Parathyroid adenoma (tissue), 2 donors: ENCODE results near the gene GJB1.

Experiments used
- H2AFZ ChIP-seq: fragments of 300-600 bp; sonication (generic); one replicate; pipeline ENCODE4 v1.7.0; 2017; ENCODE audit warnings: antibody characterized with exemption, mild to moderate bottlenecking
- H3K27ac ChIP-seq: fragments of 300-600 bp; sonication (generic); one replicate; pipeline ENCODE4 v1.7.0; 2017
- H3K27me3 ChIP-seq: fragments of 300-600 bp; sonication (generic); one replicate; pipeline ENCODE4 v1.7.0; 2017; ENCODE audit warnings: low read length; ENCODE audit not compliant: control insufficient read depth, insufficient read depth
- H3K36me3 ChIP-seq: fragments of 300-600 bp; sonication (generic); one replicate; pipeline ENCODE4 v1.7.0; 2017; ENCODE audit warnings: low read length; ENCODE audit not compliant: control insufficient read depth, insufficient read depth
- H3K4me1 ChIP-seq: fragments of 300-600 bp; sonication (generic); one replicate; pipeline ENCODE4 v1.7.0; 2017; ENCODE audit warnings: control low read depth
- H3K4me2 ChIP-seq: fragments of 300-600 bp; sonication (generic); one replicate; pipeline ENCODE4 v1.7.0; 2017; ENCODE audit warnings: low read length
- H3K4me3 ChIP-seq: fragments of 300-600 bp; sonication (generic); one replicate; pipeline ENCODE4 v1.7.0; 2017; ENCODE audit warnings: low read depth, low read length
- H3K79me2 ChIP-seq: fragments of 300-600 bp; sonication (generic); one replicate; pipeline ENCODE4 v1.7.0; 2017; ENCODE audit warnings: control low read depth
- H3K9ac ChIP-seq: fragments of 300-600 bp; sonication (generic); one replicate; pipeline ENCODE4 v1.7.0; 2017; ENCODE audit warnings: mild to moderate bottlenecking
- H3K9me3 ChIP-seq: fragments of 300-600 bp; sonication (generic); one replicate; pipeline ENCODE4 v1.7.0; 2017; ENCODE audit warnings: low read length; ENCODE audit not compliant: control insufficient read depth
- CTCF ChIP-seq: fragments of 300-600 bp; sonication (generic); IDR thresholded peaks from one replicate; pipeline ENCODE4 v1.7.0; 2017; ENCODE audit warnings: antibody characterized with exemption, mild to moderate bottlenecking
- donor health status: primary hyperparathyroidism.

The GJB1 gene

GRCh38 chrX:71183341-71183740, 39.7 kb upstream of the GJB1 start:
- no peaks in the 10 kb centered on the region for H3K79me2 ChIP-seq
- TF ChIP-seq CTCF, result no peak
- H3K9me3 ChIP-seq, result no peaks in the 10 kb centered on the region
- peak overlapping the region; percentile 96 for H2AFZ ChIP-seq
- H3K4me1 ChIP-seq, result peaks cover 9% of the 10 kb centered on the region
- H3K4me3 ChIP-seq, result no peak overlapping the region
- no peak overlapping the region for H3K9ac ChIP-seq
- H3K36me3 ChIP-seq, result no peaks in the 10 kb centered on the region
- H3K27ac ChIP-seq, result no peak overlapping the region
- H3K4me2 ChIP-seq, result no peak overlapping the region
- H3K27me3 ChIP-seq, result no peaks in the 10 kb centered on the region

DNA sequence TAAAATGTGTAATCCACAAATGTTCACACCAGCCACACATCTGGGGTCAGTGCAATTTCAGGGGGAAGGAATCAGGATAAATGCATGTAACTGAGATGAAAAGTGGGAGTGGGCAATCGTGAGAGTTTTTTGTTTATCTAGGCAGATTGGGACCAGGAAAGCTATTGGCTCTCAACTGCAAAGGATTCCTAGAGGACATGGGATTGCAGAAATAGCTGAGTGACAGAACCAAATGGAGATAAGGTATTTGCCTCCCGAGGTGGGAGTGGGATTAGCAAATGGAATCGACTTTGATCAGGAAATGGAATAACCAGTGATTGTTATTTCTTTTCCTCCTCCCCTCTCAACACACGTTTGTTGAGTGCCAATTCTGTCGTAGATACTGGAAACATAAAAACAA, 38.9 kb upstream of the GJB1 start:
- no peak overlapping the region for H3K4me2 ChIP-seq
- TF ChIP-seq CTCF, result no peak
- no peak overlapping the region for H3K4me3 ChIP-seq
- peaks cover 7% of the 10 kb centered on the region for H3K4me1 ChIP-seq
- no peaks in the 10 kb centered on the region for H3K27me3 ChIP-seq
- no peak overlapping the region for H3K9ac ChIP-seq
- H3K79me2 ChIP-seq, result no peaks in the 10 kb centered on the region
- H3K36me3 ChIP-seq, result no peaks in the 10 kb centered on the region
- H3K9me3 ChIP-seq, result no peaks in the 10 kb centered on the region
- H3K27ac ChIP-seq, result no peak overlapping the region
- H2AFZ ChIP-seq, result no peak overlapping the region

DNA sequence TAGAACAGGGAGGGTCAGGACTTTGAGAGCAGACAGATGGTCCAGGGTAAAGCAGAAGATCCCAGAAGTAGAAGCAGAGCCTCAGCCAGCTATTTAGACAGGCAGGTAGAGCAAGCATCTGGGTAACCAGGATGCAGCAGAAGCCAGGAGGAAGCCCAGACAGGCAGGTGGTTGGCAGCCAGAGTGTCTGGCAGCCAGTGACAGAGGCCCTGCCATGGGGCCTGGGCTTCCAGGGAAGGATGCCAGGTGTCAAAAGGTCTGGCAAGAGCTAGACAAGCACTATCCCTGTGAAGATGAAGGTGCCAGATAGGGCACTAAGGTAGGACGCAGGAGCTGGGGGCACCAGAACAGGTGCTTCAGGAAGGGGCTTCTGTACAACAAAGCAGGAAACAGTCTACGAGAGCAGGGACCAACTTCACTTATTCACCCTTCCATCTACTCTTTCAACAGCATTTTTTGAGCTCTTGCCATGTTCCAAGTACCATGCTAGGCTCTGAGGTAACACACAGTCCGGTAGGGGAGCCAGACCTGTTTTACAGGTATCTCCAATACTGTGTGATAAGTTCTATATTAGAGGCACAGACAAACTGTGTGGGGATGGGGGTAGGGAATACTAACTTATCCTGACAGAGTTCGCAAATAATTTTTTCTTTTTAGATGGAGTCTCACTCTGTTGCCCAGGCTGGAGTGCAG, 38.1 kb upstream of the GJB1 start:
- Histone ChIP-seq H3K36me3 (no peaks in the 10 kb centered on the region), H3K9me3 (no peaks in the 10 kb centered on the region), H3K4me3 (no peak overlapping the region), H3K27me3 (no peaks in the 10 kb centered on the region), H2AFZ (peak overlapping the region; percentile 46), H3K4me1 (peaks cover 7% of the 10 kb centered on the region), H3K9ac (no peak overlapping the region), H3K4me2 (no peak overlapping the region), H3K79me2 (no peaks in the 10 kb centered on the region), H3K27ac (no peak overlapping the region)
- no peak for TF ChIP-seq CTCF

- Histone ChIP-seq H3K4me1 (no peaks in the 10 kb centered on the region), H3K4me2 (no peak overlapping the region), H3K4me3 (no peak overlapping the region), H3K27me3 (no peaks in the 10 kb centered on the region), H3K27ac (no peak overlapping the region), H2AFZ (no peak overlapping the region), H3K36me3 (no peaks in the 10 kb centered on the region), H3K9me3 (no peaks in the 10 kb centered on the region), H3K9ac (no peak overlapping the region), H3K79me2 (no peaks in the 10 kb centered on the region)
- no peak for TF ChIP-seq CTCF
These were observed 31.8 kb upstream of the GJB1 start for GRCh38 chrX:71191248-71191647.
